Measurements from ENCODE around the gene GPR39.

GPR39 gene

GRCh38 chr2:132426656-132427055 is 10.1 kb downstream of the GPR39 start:
- TF ChIP-seq CTCF (IDR thresholded peaks at IDR 0.05; ENCODE audit: poor library complexity, severe bottlenecking) = no peak
- Histone ChIP-seq H3K27me3 (ENCODE audit: insufficient read depth, poor library complexity, severe bottlenecking) (no peaks in the 10 kb centered on the region), H3K9me3 (ENCODE audit: severe bottlenecking) (no peaks in the 10 kb centered on the region), H3K36me3 (ENCODE audit: low read depth) (no peaks in the 10 kb centered on the region), H3K4me1 (ENCODE audit: insufficient read depth, poor library complexity, severe bottlenecking) (peaks cover 22% of the 10 kb centered on the region), H3K4me3 (ENCODE audit: severe bottlenecking) (no peak overlapping the region), H3K27ac (ENCODE audit: poor library complexity, severe bottlenecking) (no peak overlapping the region)
- ATAC-seq (ENCODE audit: low read depth) (no peak), DNase-seq (ENCODE audit: low spot score) (no peak)

GRCh38 chr2:132429351-132429750 is 12.7 kb downstream of the GPR39 start:
- no peak overlapping the region for H3K4me3 ChIP-seq (ENCODE audit: severe bottlenecking)
- ATAC-seq (ENCODE audit: low read depth) (no peak), DNase-seq (ENCODE audit: low spot score) (no peak)
- no peaks in the 10 kb centered on the region for H3K36me3 ChIP-seq (ENCODE audit: low read depth)
- H3K9me3 ChIP-seq (ENCODE audit: severe bottlenecking) = no peaks in the 10 kb centered on the region
- H3K27me3 ChIP-seq (ENCODE audit: insufficient read depth, poor library complexity, severe bottlenecking) = no peaks in the 10 kb centered on the region
- no peak for TF ChIP-seq CTCF (IDR thresholded peaks at IDR 0.05; ENCODE audit: poor library complexity, severe bottlenecking)
- peaks cover 15% of the 10 kb centered on the region for H3K4me1 ChIP-seq (ENCODE audit: insufficient read depth, poor library complexity, severe bottlenecking)
- H3K27ac ChIP-seq (ENCODE audit: poor library complexity, severe bottlenecking) = peak overlapping the region; percentile 36

GRCh38 chr2:132429941-132430573 is 13.5 kb downstream of the GPR39 start:
- Histone ChIP-seq H3K4me3 (ENCODE audit: severe bottlenecking) (no peak overlapping the region), H3K27me3 (ENCODE audit: insufficient read depth, poor library complexity, severe bottlenecking) (no peaks in the 10 kb centered on the region), H3K27ac (ENCODE audit: poor library complexity, severe bottlenecking) (peak overlapping the region; percentile 36), H3K9me3 (ENCODE audit: severe bottlenecking) (no peaks in the 10 kb centered on the region), H3K36me3 (ENCODE audit: low read depth) (no peaks in the 10 kb centered on the region), H3K4me1 (ENCODE audit: insufficient read depth, poor library complexity, severe bottlenecking) (peaks cover 15% of the 10 kb centered on the region)
- no peak for TF ChIP-seq CTCF (IDR thresholded peaks at IDR 0.05; ENCODE audit: poor library complexity, severe bottlenecking)
- 0 out of 3 replicates have a peak, but pooled peaks have one; percentile 28 for ATAC-seq (ENCODE audit: low read depth)
- DNase-seq (ENCODE audit: low spot score) = no peak

GRCh38 chr2:132430895-132431294 is 14.3 kb downstream of the GPR39 start:
- Histone ChIP-seq H3K4me1 (ENCODE audit: insufficient read depth, poor library complexity, severe bottlenecking) (peaks cover 15% of the 10 kb centered on the region), H3K27ac (ENCODE audit: poor library complexity, severe bottlenecking) (peak overlapping the region; percentile 36), H3K9me3 (ENCODE audit: severe bottlenecking) (no peaks in the 10 kb centered on the region), H3K27me3 (ENCODE audit: insufficient read depth, poor library complexity, severe bottlenecking) (no peaks in the 10 kb centered on the region), H3K36me3 (ENCODE audit: low read depth) (no peaks in the 10 kb centered on the region), H3K4me3 (ENCODE audit: severe bottlenecking) (no peak overlapping the region)
- peak; percentile 98 for ATAC-seq (ENCODE audit: low read depth)
- TF ChIP-seq CTCF (IDR thresholded peaks at IDR 0.05; ENCODE audit: poor library complexity, severe bottlenecking) = no peak
- DNase-seq (ENCODE audit: low spot score) = no peak
